Stimulated activated CD8-positive, alpha-beta memory T cell treated with anti-CD3 and anti-CD28 coated beads, Interleukin-12 subunit alpha, Interleukin-12 subunit beta, amount 100 ng/mL, for 24 hours (primary cell): Measurements from ENCODE around the gene SV2A.
"Not testable (repeated sequence)": the region's sequence is repeated elsewhere in the genome, so short reads cannot be mapped to it uniquely, and the experiment has no call there.

ENCODE experiments used
- DNase-seq: peaks from one replicate; pipeline ENCODE4 v3.0.0-alpha.2; 2020; ENCODE audit errors: extremely low read depth

SV2A gene, protein sequence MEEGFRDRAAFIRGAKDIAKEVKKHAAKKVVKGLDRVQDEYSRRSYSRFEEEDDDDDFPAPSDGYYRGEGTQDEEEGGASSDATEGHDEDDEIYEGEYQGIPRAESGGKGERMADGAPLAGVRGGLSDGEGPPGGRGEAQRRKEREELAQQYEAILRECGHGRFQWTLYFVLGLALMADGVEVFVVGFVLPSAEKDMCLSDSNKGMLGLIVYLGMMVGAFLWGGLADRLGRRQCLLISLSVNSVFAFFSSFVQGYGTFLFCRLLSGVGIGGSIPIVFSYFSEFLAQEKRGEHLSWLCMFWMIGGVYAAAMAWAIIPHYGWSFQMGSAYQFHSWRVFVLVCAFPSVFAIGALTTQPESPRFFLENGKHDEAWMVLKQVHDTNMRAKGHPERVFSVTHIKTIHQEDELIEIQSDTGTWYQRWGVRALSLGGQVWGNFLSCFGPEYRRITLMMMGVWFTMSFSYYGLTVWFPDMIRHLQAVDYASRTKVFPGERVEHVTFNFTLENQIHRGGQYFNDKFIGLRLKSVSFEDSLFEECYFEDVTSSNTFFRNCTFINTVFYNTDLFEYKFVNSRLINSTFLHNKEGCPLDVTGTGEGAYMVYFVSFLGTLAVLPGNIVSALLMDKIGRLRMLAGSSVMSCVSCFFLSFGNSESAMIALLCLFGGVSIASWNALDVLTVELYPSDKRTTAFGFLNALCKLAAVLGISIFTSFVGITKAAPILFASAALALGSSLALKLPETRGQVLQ

DNA sequence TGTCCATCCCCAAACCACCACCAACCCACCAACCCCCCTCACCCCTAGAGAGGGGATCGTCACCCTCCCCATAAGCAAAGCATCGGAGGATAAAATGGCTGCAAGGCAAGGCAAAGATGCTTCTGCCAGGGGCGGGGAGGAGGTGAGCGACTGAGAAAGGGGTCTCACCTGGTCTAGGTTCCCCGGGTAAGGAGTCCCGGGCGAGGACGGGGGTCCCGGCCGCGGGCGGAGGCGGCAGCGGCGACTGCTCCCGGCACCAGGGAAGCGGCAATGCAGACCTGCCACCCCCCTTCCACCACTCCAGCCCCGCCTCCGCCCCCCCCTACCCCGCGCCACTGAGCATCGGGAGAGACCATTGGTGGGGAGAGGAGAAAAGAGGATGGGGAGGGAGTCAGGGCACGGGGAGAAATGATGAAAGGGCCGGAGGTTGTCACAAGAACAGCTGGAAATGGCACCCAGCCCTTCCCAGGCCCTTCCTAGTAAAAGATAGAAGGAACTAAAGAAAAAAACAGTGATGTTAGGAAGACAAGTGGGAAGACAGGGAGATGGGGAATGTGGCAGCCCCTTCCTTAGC, at the start of gene SV2A:
TSS of gene SV2A (minus strand) at position 274 of the 574 bp plus-strand sequence. CDS start 4,004 bp downstream, outside the sequence.
- no peak for DNase-seq

DNA sequence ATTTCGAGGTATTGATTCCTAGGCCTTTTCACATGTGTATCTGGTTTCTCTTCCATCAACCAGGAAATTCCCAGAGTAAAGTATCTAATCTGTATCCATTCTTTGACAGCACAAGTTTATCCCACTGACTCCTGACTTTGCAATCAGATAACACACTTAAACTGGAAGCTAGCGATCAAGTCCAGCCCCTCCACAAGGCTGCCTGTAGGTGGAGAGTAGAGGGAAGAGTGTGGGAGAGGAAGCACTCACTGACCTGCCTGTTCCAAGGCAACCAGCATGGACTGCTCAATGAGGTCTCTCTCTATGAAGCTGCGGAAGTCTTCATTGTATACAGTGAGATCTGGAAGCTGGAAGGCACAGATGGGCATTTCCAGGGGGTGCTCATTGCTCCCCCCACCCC, 49.4 kb upstream of the SV2A start:
- no peak for DNase-seq

DNA sequence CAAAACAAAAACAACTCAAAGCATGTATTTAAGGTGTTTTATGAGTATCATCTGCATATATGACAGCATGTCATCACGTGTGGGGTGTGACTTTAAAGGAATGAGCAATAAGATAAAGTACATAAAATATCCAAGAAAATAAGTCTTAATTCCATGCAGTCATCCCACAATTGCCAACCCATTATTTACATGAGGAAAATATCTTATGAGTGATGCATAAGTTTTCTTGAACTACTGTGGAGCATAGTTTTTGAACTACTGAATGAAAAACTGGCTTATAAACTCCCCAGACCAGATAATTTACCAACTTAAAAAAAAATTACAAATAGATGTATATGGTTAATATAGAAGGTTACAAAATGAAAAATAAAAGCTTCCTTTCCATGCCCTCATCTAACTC, 48.8 kb upstream of the SV2A start:
- no peak for DNase-seq

DNA sequence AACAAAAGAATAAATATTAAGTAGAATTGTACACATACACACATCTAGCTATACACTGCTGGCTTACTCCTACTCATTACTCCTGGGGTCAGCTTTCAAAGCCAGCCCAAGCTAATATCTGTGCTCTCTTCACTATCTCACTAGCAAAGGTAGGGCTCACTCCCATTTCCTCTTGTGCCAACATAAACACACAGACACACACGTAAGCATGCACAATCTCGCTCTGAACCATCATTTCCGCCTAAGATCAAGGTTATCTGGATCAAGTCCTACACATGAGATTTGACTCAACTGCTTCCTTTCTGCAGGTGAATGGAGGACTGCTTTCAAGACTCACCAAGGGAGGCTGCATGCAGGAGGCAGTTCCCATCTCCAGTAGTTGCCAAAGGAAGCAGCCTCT, 47.8 kb upstream of the SV2A start:
- no peak for DNase-seq

DNA sequence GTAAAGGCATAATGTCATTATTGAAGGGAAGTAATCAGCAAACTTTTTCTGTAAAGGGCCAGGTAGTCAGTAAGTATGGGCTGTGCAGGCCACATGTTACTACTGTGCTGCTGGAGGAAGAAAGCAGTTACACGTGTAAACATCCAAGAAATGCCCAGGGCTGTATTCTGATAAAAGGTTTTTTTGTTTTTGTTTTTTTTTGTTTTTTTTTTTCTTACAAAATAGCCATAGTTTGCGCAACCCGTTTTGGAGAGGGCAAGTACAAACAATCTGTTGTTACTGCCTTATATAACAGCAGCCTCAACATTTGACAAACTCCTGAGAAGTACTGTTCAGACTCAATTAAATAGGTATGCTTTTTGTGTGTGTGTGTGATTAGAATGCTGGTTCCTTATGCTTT, 45.7 kb upstream of the SV2A start:
- no peak for DNase-seq

DNA sequence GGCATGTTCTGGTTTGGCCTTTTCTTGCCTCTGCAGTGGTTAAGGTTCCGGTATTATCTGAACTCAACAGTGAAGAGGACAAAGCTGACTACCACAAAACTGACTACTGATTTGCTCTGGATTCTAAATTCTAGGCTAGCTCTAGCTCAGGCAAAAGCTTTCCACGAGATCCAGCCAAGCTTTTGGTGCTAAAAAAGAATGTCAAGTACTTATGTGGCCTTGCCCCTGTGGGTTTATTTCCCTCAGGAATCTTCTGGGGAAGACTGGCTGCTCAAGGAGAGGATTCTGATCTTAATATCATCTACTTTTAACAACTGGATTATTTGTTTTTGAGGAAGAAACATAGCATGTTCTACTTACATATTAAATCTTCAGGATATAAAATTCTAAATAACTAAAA, 45.1 kb upstream of the SV2A start:
- no peak for DNase-seq

DNA sequence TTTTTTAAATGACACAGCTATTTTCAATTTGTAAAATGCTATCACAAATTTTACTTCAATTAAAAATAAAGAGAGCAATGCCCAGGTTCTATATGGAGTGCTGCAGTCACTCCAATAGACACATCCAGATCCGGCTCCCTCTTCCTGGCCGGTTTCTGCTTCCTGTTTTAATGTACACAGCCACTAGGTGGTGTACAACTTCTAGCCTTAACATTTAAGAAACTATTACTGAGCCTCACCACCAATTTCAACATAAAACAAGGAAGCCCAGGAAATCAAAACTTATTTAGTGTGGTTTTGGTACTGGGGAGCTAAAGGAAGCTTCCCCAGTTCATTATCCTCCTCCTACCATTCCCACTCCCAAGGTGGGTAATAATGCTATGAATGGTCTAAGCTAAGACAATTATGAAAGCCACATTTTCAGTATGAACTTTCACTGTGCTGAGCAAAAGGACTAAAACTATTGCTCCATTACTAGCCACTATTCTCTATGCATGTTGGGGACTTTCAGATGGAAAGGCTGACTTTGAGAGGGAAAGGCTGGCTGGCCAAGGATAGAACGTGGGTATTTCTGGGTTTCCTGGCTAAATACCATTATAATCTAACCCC, 44.5 kb upstream of the SV2A start:
- DNase-seq, result no peak

DNA sequence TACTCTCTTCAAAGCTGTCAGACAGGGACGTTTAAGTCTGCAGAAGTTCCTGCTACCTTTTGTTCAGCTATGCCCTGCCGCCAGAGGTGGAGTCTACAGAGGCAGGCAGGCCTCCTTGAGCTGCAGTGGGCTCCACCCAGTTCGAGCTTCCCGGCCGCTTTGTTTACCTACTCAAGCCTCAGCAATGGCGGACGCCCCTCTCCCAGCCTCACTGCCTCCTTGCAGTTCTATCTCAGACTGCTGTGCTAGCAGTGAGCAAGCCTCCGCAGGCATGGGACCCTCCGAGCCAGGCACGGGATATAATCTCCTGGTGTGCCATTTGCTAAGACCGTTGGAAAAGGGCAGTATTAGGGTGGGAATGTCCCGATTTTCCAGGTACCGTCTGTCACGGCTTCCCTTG, 39.9 kb upstream of the SV2A start:
- not testable (repeated sequence) for DNase-seq

DNA sequence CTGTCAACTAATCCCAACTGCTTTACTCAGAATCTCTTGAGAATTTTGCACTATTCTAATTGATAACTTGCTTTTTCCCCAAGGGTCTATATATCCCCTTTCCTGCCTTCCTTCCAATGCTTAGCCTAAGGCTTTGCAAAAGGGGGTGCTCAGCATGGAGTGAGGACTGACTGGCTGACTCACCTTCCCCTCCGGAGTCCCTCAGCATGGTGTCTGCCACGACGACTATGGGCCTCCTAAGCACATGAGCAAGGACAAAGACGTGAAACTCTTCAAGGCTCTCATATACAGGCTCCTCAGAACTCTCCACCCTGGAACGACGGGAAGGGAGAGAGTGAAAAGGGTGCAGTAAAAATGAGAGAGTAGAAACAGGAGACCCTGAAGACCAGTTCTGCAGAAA, 32.3 kb upstream of the SV2A start:
- DNase-seq, result no peak

DNA sequence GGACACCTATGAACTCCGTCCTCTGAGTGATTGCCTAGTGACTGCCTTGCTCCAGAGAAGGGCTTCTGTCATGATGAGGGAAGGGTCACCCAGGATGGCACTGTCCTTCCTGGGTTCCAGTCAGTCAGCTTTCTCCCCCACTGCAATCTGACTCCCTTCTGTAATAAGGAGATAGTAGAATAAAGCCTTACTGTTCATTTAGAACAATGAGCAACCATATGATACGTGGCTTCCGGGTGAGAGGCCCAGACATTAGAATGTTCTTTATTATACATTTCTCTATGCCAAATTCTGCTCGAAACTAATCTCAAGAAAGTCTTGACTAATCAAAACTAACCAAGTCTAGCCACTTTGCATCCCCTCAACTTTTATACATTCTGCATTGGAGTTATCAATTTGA, 27.6 kb upstream of the SV2A start:
- DNase-seq, result no peak

DNA sequence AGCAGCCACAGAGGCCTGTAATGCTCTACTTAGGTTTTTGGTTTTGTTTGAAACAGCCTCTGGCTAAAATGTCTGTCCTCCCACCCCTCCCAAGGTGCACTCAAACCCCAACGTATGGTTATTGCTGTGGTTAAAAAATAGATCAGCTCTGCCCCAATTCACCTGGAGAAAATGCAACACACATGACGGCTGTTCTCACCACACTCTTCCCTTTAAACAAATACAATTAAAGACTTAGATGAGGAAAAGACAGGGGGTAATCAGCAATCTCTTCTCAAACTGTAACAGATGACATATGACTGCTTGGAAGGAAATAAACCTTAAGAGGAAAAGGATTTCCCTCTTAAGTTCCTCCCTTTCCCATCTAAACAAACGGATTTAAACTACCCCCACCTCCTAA, 25.2 kb upstream of the SV2A start:
- no peak for DNase-seq

DNA sequence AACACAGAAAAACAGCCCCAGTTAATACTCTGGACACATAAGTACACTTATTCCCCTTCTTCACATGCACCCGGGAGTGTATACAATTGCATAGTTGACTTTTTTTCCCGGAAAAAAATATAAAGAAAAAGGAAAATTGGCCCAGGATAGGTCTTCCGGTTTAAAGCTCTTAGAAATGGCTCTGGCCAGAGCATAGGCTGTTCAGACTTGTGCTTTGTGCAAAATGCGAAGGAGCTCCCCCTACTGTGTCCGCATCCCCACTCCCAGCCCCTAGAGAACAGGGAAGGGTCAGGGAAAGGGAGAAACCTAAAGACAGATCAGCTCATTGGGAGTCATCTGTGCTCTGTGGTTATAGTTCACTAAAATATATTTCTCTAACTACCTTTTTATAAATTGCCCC, 24.6 kb upstream of the SV2A start:
- no peak for DNase-seq

DNA sequence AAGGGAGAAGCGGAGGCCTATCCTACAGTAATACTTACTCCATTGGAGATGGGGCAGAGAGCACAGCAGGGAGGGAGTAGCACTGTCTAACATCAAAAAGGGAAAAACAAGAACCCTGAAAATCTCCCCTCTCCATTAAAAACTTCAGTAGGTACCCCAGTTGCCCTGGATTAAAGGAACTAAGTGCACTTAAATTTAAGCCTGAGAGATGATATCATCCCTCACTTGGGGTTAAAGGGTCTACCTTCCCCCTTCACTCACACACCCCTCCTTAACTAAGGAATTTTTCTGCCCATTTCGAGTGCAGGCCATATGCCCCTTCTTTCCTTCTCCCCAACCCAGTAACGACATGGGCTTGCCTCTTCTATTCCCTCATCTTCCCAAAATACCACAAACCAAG, 22.8 kb upstream of the SV2A start:
- no peak for DNase-seq

DNA sequence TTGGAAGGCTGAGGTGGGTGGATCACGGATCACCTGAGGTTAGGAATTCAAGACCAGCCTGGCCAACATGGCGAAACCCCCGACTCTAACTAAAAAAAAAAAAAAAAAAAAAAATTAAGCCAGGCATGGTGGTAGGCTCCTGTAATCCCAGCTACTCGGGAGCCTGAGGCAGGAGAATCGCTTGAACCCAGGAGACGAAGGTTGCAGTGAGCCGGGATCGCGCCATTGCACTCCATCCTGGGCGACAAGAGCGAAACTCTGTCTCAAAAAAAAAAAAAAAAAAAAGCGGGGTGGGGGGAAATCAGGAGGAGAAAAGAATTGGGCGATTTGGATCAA, 21.0 kb upstream of the SV2A start:
- DNase-seq, result not testable (repeated sequence)

DNA sequence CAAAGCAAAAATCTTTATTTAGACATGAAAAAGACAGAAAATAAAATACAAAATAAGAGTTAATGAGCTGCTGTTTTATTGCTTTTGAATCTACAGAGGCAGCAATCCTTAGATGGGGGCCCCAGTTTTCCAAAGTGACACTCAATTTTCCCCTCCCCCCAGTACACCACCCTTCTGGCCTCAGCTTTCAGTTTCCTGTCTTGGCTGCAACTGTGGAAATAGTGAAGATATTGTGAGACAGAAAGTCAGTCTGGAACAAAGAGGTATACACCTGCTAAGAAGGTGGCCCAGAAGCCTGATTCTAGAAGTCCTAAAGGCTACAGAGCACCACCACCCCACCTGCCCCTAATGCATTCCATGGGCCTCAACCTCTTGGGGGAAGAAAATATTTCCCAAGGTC, 20.1 kb upstream of the SV2A start:
- DNase-seq, result no peak

DNA sequence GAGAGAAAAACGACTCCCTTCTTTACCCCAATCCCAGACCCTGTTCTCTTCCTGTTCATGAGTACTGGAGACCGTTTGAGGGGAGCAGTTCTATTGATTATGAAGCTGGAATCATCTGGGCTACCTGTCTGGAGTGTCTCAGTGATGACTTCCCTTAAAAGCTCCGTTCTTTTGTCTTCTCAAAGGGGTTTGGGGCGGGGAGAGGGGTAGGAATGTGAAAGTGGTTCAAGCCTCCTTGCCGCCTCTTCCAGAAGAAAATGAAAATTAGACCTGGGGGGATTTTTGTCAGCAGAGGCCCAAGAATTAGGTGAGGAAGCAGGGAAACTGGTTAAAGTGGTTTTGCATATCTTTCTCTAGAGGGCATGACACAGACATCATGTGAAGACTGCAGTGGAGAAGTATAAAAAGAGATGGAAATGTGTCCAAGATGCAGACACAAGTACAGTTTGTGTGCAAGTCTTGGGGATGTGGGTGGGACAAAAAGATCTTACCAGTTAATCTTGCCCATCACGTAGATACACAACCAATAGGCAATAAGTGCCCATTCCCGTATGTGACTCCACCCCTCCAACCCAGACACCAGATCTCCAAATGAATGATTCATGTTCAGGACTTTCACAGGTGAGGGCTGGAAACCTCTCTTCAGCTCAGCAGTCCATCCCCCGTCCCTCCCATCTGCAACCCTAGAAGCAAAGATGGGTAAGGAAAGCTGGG, 19.5 kb upstream of the SV2A start:
- DNase-seq, result no peak

DNA sequence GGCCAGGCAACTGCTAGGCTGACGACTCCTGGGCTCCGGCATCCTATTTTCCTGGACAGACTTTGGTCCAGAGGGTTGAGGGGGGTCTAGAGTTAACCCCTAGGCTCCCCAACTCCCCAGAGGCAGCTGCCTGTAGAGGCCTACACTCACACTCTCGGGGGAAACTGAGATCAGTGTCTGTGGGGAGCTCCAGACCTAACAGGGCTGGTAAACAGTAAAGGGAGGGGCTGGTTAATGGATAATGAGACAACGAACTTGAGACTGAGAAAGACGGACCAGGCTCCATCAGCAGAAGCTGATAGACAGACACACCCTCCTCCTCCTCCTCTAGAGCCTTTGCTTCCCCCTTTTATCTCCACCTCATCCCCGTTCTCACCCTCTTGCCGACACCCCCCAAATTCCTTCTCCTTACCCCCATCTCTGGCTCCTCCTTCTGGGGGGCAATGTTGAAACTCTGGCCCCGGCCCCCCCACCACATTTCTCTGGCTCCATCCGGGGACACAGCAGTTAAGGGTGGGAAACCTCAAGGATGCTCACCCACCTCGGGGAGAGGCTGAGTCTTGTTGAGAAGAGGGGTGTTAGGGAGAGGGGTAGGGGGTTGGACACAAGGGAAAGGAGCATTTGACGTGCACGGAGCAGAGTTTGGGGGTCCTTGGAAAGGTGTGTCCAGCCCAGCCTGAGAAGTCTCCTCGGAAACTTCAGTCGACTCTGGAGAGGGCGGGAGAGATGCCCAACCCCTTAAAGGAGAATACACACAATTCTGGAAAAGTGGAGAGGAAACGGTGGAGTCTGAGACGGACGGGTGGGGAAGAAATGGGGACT, 18.7 kb upstream of the SV2A start, which contains the start of gene MTMR11:
TSS of gene MTMR11 (minus strand) at position 710 of the 822 bp plus-strand sequence. CDS start at position 478, 232 bp downstream.
- no peak for DNase-seq

DNA sequence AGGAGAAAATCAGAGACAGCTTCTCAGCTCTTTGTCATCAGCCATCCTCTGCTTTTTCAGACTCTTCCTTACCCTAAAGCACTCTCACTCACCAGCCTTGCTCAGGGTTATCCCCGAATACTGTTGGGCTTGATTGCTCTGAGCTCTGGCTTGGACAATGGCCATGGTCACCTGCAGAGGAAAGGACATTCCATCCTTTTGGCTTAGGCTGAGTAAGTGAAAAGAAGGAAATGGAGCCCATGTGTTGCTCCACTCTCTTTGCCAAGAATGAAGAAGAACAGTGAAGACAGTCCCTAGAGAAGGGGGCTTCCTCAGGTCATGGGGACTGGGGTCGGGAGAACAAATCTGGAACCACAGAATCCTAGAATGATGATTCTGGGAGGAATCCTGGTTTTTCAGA, 16.7 kb upstream of the SV2A start:
- no peak for DNase-seq

DNA sequence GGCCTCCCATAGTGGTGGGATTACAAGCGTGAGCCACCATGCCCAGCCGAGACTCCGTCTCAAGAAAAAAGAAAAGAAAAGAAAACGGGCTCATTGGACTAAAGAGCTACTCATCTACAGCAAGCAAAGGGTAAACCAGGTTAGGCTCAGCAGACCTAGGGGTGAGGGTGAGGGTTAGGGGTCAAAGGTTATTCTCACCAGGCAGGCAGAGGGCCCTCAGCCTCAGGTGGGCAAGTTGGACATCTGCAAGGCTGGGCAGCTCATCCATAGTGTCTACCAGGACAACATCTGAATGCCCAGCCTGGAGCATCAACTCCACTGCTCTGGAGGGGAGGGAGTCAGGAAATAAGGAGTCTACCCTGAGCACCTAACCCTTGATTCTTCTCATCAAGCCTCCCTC, 15.6 kb upstream of the SV2A start:
- no peak for DNase-seq

DNA sequence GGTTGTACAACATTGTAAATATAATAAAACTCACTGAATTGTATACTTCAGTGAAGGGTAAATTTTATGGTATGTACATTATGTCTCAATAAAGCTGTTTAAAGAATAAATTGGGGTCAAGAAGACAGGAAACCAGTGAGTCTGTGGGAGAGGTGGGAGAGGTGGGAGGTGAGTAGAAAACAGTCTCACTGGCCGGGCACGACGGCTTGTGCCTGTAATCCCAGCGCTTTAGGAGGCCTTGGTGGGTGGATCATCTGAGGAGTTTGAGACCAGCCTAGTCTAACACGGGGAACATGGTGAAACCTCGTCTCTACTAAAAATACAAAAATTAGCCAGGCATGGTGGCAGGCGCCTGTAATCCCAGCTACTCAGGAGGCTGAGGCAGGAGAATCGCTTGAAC, 14.8 kb upstream of the SV2A start:
- DNase-seq, result no peak

DNA sequence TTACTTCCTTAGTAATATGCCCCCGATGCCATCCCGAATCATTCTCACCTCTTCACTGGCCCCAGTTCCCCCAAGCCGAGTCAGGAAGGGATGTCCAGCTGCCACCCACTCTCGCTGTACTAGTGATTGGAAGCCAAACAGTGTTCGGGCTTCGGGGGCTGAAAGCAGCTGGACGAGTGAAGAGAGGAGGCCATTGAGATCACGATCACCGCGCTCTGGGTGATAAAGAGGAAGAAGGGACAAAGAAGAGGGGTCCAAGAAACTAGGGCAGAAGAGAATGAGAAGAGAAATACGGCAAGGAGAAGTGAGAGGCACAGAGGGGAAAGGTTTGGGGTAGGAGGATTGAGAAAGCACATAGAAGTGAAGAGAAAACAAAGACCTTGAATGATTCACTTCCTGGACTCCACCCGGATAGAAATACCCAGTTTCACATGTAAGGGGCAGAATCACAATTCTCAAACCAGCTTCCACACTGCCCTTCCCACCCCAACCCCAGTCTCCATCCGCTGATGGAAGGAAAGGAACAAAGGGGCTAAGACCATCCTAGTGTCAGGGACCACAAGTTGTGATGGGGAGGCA, 13.7 kb upstream of the SV2A start:
- DNase-seq, result no peak
